Endometrial microvascular endothelial cells (primary cell): ENCODE measurements around the gene PVALB. TPM values are rescaled to one million over a fixed set of nuclear protein-coding genes. Genes with fewer than 3 reads are reported as not detected.

Experiments used
- in situ Hi-C: cut with HindIII; loops from 2 replicates; pipeline ENCODE4 v1.10.0; 2017; ENCODE audit warnings: low sequenced_read_pairs, low pct_unique_long_range_greater_than_20kb; ENCODE audit errors: inconsistent ontology term
- total RNA-seq: library from RNA; depleted of rRNA; stranded (reverse); fragments of >200 nt; gene quantifications from one replicate; pipeline ENCODE4 v1.2.3, GENCODE V29; 2015; ENCODE audit errors: inconsistent ontology term

The PVALB gene
- total RNA-seq, 1 donor from 2014 or later = not detected

DNA sequence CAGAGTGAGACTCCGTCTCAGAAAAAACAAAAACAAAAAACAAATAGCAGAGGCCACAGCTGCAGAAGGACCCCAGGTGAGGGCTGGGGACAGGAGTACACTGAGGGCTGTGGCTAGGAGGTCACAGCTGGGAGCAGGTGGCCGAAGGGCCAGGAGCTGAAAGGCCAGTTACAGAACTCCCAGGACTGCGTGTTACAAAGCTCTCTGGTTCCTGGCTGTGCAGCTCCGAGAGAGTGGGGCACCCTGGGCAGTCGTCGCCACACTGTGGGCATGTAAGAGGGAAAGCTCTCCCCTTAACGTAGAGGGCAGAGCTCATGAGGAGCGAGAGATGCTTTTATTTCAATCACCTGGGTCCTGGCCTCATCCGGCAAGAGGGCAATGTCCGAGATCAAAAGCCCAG is 33.8 kb upstream of the PVALB start:
- in situ Hi-C loops = no loop called here

GRCh38 chr22:36850056-36850455 is 33.2 kb upstream of the PVALB start:
- in situ Hi-C loops = no loop called here

DNA sequence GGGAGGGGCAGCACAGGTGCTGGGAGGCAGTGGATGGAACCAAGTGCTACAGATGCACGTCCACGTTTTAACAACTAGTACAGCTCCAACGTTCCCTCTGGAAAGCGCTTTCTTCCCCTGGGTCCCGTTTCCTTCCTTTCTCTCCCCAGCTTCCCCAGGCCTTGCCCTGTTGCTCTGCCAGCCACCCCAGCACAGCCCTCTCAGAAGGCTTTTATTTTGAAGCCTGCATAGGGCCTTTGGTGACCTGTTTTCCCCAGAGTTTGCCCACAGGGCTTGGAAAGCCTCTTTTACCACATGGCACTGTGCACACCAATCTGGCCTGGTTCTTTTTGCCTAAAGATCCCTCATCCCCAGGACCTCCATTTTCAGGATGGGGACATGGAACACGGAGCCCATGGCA is 30.1 kb upstream of the PVALB start:
- in situ Hi-C loops = no loop called here

DNA sequence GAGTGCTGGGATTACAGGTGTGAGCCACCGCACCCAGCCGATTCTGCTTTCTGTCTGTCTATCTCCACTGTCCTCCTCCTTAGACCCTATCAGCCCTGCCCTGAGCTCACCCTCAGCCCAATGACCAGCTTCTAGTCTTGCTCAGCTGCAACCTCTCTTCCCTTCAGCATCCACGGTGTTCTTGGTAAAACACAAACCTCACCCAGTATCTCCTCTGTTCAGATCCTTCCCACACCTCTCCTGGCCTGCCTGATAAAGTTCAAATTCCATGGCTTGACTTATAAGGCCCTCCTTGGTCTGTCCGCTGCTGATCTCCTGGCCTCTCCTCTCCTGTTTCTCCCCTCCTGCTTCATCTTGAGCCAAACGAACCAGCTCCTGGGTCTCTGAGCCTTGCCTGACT is 29.4 kb upstream of the PVALB start:
- in situ Hi-C loops = no loop called here

- in situ Hi-C loops = no loop called here
Observed at GRCh38 chr22:36840106-36840505, 23.3 kb upstream of the PVALB start.

GRCh38 chr22:36839356-36840073 is 22.7 kb upstream of the PVALB start:
- in situ Hi-C loops = loop anchor here (10.0 kb wide), 1 partner anchor 65 kb away; the partner anchor contains the start of gene IFT27

- in situ Hi-C loops = loop anchor here (10.0 kb wide), 1 partner anchor 64 kb away; the partner anchor contains the start of gene IFT27
Observed at GRCh38 chr22:36838119-36839030, 21.5 kb upstream of the PVALB start.

DNA sequence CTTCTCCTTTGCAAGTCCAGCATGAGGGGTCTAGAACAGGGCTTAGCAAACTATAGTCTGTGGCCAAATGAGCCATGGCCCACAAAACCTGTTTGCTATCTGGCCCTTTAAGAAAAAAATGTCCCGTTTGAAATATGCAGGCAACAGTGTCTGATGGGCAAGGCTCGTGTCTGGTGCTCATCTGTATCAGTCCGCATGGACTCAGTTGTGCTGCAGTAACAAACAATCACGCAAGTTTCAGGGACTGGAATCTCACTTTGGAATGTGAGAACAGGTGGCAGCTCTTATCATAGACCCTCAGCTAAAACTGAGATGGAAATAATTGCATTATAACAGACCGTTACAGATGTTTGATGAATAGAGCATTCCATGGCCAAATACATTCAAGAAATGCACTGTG is 19.1 kb upstream of the PVALB start:
- in situ Hi-C loops = loop anchor here (10.0 kb wide), 1 partner anchor 61 kb away; the partner anchor contains the start of gene IFT27

DNA sequence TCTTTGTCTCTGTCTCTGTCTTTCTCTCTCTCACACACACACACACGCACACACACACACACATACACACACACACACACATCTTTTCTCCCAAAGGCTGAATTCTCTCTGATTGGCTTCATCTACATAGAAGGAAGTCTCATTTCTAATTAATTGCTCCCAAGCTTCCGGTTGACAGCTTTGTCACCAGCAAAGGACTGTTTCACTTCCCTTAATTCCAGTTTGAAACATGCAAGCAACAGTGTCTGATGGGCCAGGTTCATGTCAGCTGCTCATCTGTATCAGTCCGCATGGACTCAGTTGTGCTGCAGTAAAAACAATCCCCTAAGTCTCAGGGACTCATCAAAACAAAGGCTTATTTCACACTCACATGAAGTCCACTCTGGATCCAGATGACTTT is 16.2 kb upstream of the PVALB start:
- in situ Hi-C loops = loop anchor here (10.0 kb wide), 1 partner anchor 58 kb away; the partner anchor contains the start of gene IFT27

GRCh38 chr22:36831717-36832116 is 14.9 kb upstream of the PVALB start:
- in situ Hi-C loops = loop anchor here (10.0 kb wide), 1 partner anchor 57 kb away; the partner anchor contains the start of gene IFT27

DNA sequence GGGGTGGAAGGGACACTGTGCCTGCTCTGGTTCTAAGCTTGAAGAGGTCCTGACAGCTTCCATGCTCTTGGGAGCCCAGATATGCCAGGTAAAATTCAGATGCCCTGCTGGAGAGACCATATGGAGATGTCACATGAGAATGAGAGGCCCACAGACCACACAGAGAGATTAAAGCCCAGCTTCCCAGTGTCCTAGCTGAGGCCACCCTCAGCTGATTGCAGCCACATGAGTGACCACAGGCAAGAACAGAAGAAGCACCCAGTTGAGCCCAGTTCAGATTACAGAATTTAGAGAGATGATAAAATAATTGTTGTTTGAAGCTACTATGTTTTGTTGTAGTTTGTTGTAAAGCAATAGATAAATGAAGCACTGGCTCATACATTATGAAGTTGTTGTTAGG is 14.4 kb upstream of the PVALB start:
- in situ Hi-C loops = loop anchor here (10.0 kb wide), 1 partner anchor 56 kb away; the partner anchor contains the start of gene IFT27

DNA sequence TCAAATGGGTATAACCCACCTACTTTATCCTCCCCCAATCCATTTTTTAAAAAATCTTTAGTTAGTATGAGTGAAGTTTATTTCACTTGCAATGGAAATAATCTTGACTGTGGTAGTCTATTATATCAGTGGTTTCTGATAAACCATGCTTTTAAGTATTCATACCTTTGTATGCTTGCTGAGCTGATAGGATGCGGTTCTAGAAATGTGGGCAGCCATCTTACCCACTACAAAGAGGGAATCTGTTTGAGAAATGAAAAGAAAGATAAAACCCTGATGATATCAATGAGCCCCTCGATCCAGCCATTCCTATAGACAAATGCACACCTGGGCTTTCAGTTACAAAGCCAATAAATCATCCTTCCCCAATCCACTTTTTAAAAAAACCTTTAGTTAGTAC is 13.8 kb upstream of the PVALB start:
- in situ Hi-C loops = loop anchor here (10.0 kb wide), 1 partner anchor 56 kb away; the partner anchor contains the start of gene IFT27

- in situ Hi-C loops = loop anchor here (10.0 kb wide), 1 partner anchor 55 kb away; the partner anchor contains the start of gene IFT27
Observed at GRCh38 chr22:36829370-36830002, 12.7 kb upstream of the PVALB start.

DNA sequence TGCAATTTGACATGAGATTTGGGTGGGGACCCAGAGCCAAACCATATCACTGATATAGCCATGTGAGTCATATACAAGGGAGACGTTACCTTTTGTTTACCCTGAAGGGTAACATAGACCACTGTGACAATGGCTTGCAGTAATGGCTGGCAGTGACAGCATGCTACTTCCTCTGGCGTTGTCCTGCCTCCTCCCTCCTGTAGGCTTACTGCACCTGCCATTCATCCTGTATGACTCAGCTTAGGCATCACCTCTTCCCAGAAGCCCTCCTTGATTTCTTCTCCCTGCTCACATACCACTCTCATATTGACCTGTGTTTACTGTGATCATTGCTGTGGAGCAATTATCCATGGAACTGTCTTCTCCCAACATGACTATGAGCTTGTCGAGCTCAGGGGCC is 12.0 kb upstream of the PVALB start:
- in situ Hi-C loops = no loop called here

- in situ Hi-C loops = no loop called here
Observed at GRCh38 chr22:36826262-36826661, 9.4 kb upstream of the PVALB start.

GRCh38 chr22:36824655-36825054 is 7.8 kb upstream of the PVALB start:
- in situ Hi-C loops = no loop called here

DNA sequence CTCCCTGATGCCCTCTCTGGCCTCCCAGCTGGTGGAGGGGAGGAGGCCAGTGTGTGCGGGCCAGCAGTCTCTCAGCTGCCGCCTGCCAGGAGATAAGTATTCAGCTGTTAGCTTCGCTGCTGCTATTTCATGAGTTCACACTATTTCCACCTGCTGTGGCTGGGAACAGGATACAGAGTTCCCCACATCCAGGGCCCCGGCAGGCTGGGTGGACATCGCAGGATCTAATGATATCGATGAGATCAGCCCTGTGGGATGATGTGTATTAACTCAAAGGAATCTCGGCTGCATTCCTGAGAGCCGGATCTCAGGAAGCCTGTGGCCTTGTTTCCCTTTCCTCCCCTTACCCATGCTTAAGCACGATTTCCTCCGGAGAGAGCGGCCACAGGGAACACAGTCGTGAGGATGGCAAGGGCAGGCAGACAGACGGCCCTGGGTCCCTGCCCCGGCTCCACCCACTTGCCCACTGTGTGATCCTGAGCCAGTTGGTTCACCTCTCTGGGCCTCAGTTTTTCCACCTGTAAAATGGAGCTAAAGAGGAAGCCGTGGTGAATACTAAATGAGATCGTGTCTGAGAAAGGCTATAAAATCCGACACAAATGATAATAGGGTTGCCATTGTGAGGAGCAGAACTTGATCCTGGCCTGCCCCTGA is 6.5 kb upstream of the PVALB start:
- in situ Hi-C loops = no loop called here

DNA sequence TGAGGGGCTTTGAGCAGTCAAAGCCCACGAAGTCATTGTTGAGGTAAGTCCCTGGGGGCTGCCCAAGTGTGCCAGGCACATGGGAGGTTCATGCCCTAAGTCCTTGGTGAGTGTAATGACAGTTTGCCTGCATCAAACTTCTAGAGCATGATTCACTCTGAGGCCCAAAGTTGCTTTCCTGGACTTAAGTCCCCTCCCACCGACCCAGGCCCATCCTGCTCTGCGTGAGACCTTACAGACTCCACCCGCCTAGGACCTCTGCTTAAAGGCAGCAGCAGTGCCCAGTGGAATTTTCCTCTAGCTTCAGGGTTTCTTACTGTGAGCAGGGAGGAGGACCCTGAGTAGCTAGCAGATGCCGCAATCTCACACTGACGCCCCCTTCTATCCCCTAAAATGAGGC is 5.7 kb upstream of the PVALB start:
- in situ Hi-C loops = no loop called here

DNA sequence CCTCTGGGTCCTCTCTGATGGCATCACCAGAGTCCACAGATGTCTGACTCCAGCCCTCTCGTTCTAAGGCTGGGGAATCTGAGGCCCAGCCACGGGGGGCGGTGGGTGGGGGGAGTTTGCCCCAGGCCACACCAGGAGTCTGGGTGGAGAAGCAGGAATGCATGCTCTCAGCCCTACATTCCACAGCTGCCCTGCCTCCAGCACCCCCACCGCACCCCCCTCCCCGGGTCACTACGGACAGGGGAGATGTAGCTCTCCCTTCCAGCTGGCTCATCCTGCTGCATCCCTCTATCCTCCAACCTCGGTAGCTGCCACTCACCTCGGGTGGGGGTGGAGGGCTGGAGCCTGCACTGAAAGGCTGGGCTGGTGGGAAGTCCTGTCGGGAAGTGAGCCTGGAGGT is 2.3 kb upstream of the PVALB start:
- in situ Hi-C loops = no loop called here
